Right cardiac atrium (tissue), 5 donors: ENCODE data around the gene CORO1C. TPM values are rescaled to one million over a fixed set of nuclear protein-coding genes. Genes with fewer than 3 reads are reported as not detected.
"Not testable (repeated sequence)": the region's sequence is repeated elsewhere in the genome, so short reads cannot be mapped to it uniquely, and the experiment has no call there.

Experiments
- ATAC-seq, 2 donors: fragments of 200-7000 bp; cut with Tn5 transposase; one replicate each; pipeline versions ENCODE4 v1.8.0 to v1.9.1; 2020; ENCODE audit warnings: moderate library complexity in 2 of 2, mild to moderate bottlenecking in 1 of 2
- DNase-seq, 3 donors: peaks; one replicate each; pipeline ENCODE4 v3.0.0-alpha.2; 2020
- H3K27ac ChIP-seq: one replicate; pipeline ENCODE4 v1.5.1; 2013; ENCODE audit warnings: mild to moderate bottlenecking, low read length, control low read depth, moderate library complexity
- H3K27me3 ChIP-seq: one replicate; pipeline ENCODE4 v1.6.1; 2013; ENCODE audit not compliant: control insufficient read depth, insufficient read depth
- H3K4me1 ChIP-seq: one replicate; pipeline ENCODE4 v1.6.1; 2013; ENCODE audit warnings: low read length; ENCODE audit not compliant: control insufficient read depth, insufficient read depth
- H3K4me3 ChIP-seq: one replicate; pipeline ENCODE4 v1.5.1; 2013; ENCODE audit warnings: low read length, control low read depth
- H3K9me3 ChIP-seq: one replicate; pipeline ENCODE4 v1.6.1; 2013; ENCODE audit warnings: low read length; ENCODE audit not compliant: control insufficient read depth
- WGBS: extraction: QIAGEN DNeasy Blood & Tissue Kit; methylation state at CpG from one replicate; pipeline ENCODE4 v1.1.7; 2013; 5-methylcytosine and 5-hydroxymethylcytosine counted together
- intact Hi-C, 4 donors: fragments of 100-400 bp; cut with DNase I; formaldehyde crosslinking; loops; one replicate each; pipeline versions ENCODE4 v1.11.0 to v1.14.0; 2022 to 2023
- long read RNA-seq, 4 donors: library from polyadenylated mRNA; unstranded; transcript quantifications; one replicate each; pipeline ENCODE4 v2.0.0, GENCODE V29; 2020 to 2021
- polyA plus RNA-seq: library from polyadenylated mRNA; stranded (reverse); fragments of 200-250 nt; gene quantifications from one replicate; pipeline ENCODE4 v1.2.3, GENCODE V29; 2013
- total RNA-seq, 4 donors: library from RNA; stranded (reverse); fragmentation: NEBNext Ultra II Directional; extraction: Animal tissue kit (Norgen Biotek cat#: 25700); gene quantifications; one replicate each; pipeline ENCODE4 v1.2.1, GENCODE V29; 2021
- donor health status: healthy with polysubstance abuse.
- donor health status: DM: no; HTN: yes; CAD: no.
- donor health status: DM: no; HTN: no; CAD: no.
- donor health status: DM: no; HTN: yes; CAD: no; lungs with severe emphysema.
- donor health status: DM: yes; HTN: yes; CAD: no.

The CORO1C gene
- total RNA-seq (100 to 1,000 TPM in 2 of 4 donors, 10 to 100 TPM in 2; 85.1 to 122 (median 93.6) TPM), polyA plus RNA-seq (24.8 TPM)
- long read RNA-seq, donor 1, transcript CORO1C-201 (11 exons, 3,892 nt), result major isoform, 12 of 18 reads
- long read RNA-seq, donor 1, partial matches to known transcripts, result 1 of 18 reads
- long read RNA-seq, donor 1, other reads (novel, unspliced or antisense), result 5 of 18 reads
- long read RNA-seq, donor 2, transcript CORO1C-201 (11 exons, 3,892 nt), result major isoform, 7 of 12 reads
- long read RNA-seq, donor 2, partial matches to known transcripts, result 3 of 12 reads
- long read RNA-seq, donor 2, other reads (novel, unspliced or antisense), result 2 of 12 reads
- long read RNA-seq, donor 3, transcript CORO1C-201 (11 exons, 3,892 nt), result major isoform, 77 of 112 reads
- long read RNA-seq, donor 3, partial matches to known transcripts, result 10 of 112 reads
- long read RNA-seq, donor 3, other reads (novel, unspliced or antisense), result 25 of 112 reads
- long read RNA-seq, donor 4, transcript CORO1C-201 (11 exons, 3,892 nt), result major isoform, 8 of 12 reads
- long read RNA-seq, donor 4, partial matches to known transcripts, result 3 of 12 reads
- long read RNA-seq, donor 4, other reads (novel, unspliced or antisense), result 1 of 12 reads

- Histone ChIP-seq H3K27me3 (no peaks in the 10 kb centered on the region), H3K4me1 (peaks cover 3% of the 10 kb centered on the region), H3K9me3 (no peaks in the 10 kb centered on the region), H3K4me3 (peak within 1 kb of the TSS; percentile 80), H3K27ac (peak within 1 kb of the TSS; percentile 93)
- WGBS, result under 1% methylated on average over 85 of the region's 85 CpGs
- intact Hi-C loops, result loop anchor here in 2 of 4 donors (5.0 to 10.0 kb wide), 2 partner anchors 56 kb away; no protein-coding TSS in a partner anchor
- ATAC-seq (peak; percentile 89 to 92), DNase-seq (peak; percentile 98 to 99 (median 99))
These were observed at the start of gene CORO1C for GRCh38 chr12:108731105-108731865. TSS of gene CORO1C (minus strand) at chr12:108731518. CDS start at chr12:108701318, 30,200 bp downstream.

- DNase-seq, result no peak
- Histone ChIP-seq H3K4me3 (no peak overlapping the region), H3K4me1 (peaks cover 12% of the 10 kb centered on the region), H3K27ac (peak overlapping the region; percentile 37), H3K27me3 (no peaks in the 10 kb centered on the region), H3K9me3 (no peaks in the 10 kb centered on the region)
- ATAC-seq, result peak in 1 of 2 donors; percentile 43
- intact Hi-C loops, result no loop called here
- 39% methylated on average over 9 of the region's 9 CpGs for WGBS
These were observed 48.8 kb upstream of the CORO1C start for GRCh38 chr12:108779998-108780688.

GRCh38 chr12:108778053-108778452 is 46.7 kb upstream of the CORO1C start:
- Histone ChIP-seq H3K27ac (no peak overlapping the region), H3K27me3 (no peaks in the 10 kb centered on the region), H3K4me3 (no peak overlapping the region), H3K9me3 (no peaks in the 10 kb centered on the region), H3K4me1 (peaks cover 25% of the 10 kb centered on the region)
- intact Hi-C loops, result no loop called here
- no peak for DNase-seq
- WGBS, result 66% methylated on average over 2 of the region's 2 CpGs
- ATAC-seq, result no peak

GRCh38 chr12:108777156-108777555 is 45.8 kb upstream of the CORO1C start:
- 75% methylated on average over 2 of the region's 2 CpGs for WGBS
- H3K4me1 ChIP-seq, result peaks cover 26% of the 10 kb centered on the region
- DNase-seq (no peak), ATAC-seq (no peak)
- intact Hi-C loops, result no loop called here
- H3K4me3 ChIP-seq, result no peak overlapping the region
- H3K27me3 ChIP-seq, result no peaks in the 10 kb centered on the region
- no peaks in the 10 kb centered on the region for H3K9me3 ChIP-seq
- H3K27ac ChIP-seq, result no peak overlapping the region

DNA sequence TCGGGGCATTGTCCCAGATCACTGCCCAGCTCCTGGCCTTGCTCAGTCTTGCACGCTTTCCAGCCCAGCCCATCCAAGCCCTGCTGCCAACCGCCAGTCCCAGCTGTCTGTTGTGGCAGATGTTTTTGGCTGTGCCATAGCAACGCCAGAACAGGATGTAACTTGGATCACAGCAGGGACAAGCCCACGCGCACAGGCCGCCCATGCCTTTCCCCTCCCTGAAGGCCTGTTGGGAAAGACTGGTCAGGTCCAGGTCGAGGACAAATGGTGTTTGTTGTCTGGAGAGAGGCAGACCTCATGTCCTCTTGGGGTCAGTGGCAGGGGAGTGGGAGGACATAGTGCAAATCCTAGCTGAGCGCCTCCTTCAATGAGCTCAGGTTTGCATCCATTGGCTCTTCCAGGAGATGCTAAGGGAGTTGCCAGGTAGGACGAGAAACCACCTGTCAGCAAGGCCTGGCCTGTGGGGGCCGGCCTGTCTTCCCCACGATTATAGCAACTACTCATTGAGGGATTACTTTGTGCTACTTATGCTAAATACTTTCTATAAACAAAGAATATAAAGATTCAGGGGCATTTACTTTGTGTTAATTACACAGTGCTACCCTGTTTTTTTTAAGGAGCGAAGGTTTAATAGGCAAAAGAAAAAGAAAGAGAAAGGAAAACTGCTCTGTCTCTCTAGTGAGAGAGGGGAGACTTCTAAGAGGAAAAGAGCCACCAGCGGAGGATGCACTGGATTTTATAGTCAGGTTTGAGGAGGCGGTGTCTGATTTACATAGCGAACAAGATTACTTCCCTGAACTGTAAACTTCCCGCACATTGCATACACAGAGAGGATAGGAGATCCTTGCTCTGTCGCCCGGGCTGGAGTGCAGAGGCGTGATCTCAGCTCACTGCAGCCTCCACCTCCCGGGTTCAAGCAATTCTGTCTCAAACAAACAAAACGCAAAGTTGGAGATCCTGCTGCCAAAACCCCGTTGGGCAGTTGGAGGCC is 42.8 kb upstream of the CORO1C start:
- H3K9me3 ChIP-seq, result no peaks in the 10 kb centered on the region
- intact Hi-C loops, result no loop called here
- DNase-seq (peak; percentile 91 to 95 (median 95)), ATAC-seq (peak; percentile 95 to 96)
- H3K4me1 ChIP-seq, result peaks cover 26% of the 10 kb centered on the region
- WGBS, result 37% methylated on average over 23 of the region's 23 CpGs
- no peaks in the 10 kb centered on the region for H3K27me3 ChIP-seq
- no peak overlapping the region for H3K4me3 ChIP-seq
- H3K27ac ChIP-seq, result peak overlapping the region; percentile 93

GRCh38 chr12:108772891-108773797 is 41.8 kb upstream of the CORO1C start:
- H3K27me3 ChIP-seq, result no peaks in the 10 kb centered on the region
- no peak overlapping the region for H3K4me3 ChIP-seq
- no peaks in the 10 kb centered on the region for H3K9me3 ChIP-seq
- DNase-seq, result no peak
- peaks cover 28% of the 10 kb centered on the region for H3K4me1 ChIP-seq
- ATAC-seq, result no peak
- 74% methylated on average over 25 of the region's 25 CpGs for WGBS
- peak overlapping the region; percentile 0 for H3K27ac ChIP-seq
- intact Hi-C loops, result no loop called here

DNA sequence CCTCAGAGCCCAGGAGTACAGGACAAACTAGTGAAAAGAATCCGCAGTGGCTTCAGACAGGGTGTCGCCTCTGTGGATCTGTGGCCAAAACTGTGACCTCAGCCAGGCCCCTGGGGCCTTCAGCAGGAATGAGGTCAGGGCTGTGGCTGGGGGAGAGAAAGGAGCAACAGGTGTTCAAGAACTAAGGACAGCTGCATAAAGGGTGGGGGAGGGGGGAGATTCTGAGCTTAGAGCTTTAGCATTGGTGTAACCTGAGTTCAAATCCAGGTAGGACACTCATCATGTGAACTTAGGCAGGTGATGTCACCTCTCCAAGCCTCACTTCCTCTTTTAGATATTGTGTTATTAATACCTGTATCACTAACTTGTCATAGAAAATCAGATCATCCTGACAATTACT is 40.9 kb upstream of the CORO1C start:
- DNase-seq, result peak; percentile 51 to 72 (median 71)
- H3K27ac ChIP-seq, result peak overlapping the region; percentile 61
- no peak for ATAC-seq
- H3K27me3 ChIP-seq, result no peaks in the 10 kb centered on the region
- 37% methylated on average over 2 of the region's 2 CpGs for WGBS
- H3K4me3 ChIP-seq, result no peak overlapping the region
- no peaks in the 10 kb centered on the region for H3K9me3 ChIP-seq
- intact Hi-C loops, result no loop called here
- H3K4me1 ChIP-seq, result peaks cover 28% of the 10 kb centered on the region

DNA sequence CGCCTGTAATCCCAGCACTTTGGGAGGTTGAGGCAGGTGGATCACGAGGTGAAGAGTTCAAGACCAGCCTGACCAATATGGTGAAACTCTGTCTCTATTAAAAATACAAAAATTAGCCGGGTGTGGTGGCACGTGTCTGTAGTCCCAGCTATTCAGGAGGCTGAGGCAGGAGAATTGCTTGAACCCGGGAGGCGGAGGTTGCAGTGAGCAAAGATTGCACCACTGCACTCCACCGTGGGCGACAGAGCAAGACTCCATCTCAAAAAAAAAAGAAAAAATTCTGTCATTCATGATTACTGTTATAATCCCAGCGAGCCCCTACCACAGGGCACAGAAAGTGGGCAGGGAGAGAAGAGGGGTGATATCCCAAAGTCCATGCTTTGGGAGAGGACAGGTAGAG is 40.5 kb upstream of the CORO1C start:
- intact Hi-C loops, ATAC-seq, DNase-seq, H3K27me3 ChIP-seq, H3K9me3 ChIP-seq, H3K4me3 ChIP-seq: not testable (repeated sequence)
- peak overlapping the region; percentile 61 for H3K27ac ChIP-seq
- WGBS, result 78% methylated on average over 9 of the region's 9 CpGs
- H3K4me1 ChIP-seq, result peaks cover 28% of the 10 kb centered on the region

DNA sequence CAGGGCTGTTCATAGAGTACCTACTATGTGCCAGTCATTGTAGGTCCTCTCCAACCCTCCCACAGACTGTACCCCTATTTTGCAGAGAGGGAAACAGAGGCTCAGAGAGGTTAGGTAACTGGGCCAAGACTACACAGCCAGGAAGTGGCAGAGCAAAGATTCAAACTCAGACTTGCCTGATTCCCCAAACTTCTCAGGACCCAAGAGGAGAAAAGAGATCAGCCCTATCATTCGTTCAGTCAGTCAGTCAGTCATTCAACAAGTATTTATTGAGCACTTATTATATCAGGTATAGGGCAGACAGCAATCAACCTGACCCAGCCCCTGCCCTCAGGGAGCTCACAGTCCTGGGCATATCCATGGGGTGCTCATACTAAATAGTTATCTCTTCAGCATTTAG is 39.6 kb upstream of the CORO1C start:
- intact Hi-C loops, result no loop called here
- Histone ChIP-seq H3K4me3 (no peak overlapping the region), H3K9me3 (no peaks in the 10 kb centered on the region), H3K27ac (no peak overlapping the region), H3K4me1 (peaks cover 28% of the 10 kb centered on the region), H3K27me3 (no peaks in the 10 kb centered on the region)
- ATAC-seq, result no peak
- WGBS, result 94% methylated on average over 1 of the region's 1 CpG
- no peak for DNase-seq
